Dermis blood vessel endothelial cell (primary cell): ENCODE measurements around the gene EPS15. TPM values are rescaled to one million over a fixed set of nuclear protein-coding genes. Genes with fewer than 3 reads are reported as not detected.
A peak's percentile ranks its signal among the peaks of the same experiment; 100 is the strongest.
"Not testable (repeated sequence)": the region's sequence is repeated elsewhere in the genome, so short reads cannot be mapped to it uniquely, and the experiment has no call there.

Source experiments
- DNase-seq: peaks from one replicate; pipeline ENCODE4 v3.0.0; 2010
- total RNA-seq: library from RNA; depleted of rRNA; stranded (reverse); fragments of >200 nt; gene quantifications from 2 replicates; pipeline ENCODE4 v1.2.3, GENCODE V29; 2014

Gene EPS15
- total RNA-seq, 1 donor from 2014 or later: 112 TPM

- DNase-seq: peak; percentile 39
Observed at GRCh38 chr1:51423073-51423821, 95.8 kb downstream of the EPS15 start.

GRCh38 chr1:51422367-51423072, 96.5 kb downstream of the EPS15 start:
- no peak for DNase-seq

DNA sequence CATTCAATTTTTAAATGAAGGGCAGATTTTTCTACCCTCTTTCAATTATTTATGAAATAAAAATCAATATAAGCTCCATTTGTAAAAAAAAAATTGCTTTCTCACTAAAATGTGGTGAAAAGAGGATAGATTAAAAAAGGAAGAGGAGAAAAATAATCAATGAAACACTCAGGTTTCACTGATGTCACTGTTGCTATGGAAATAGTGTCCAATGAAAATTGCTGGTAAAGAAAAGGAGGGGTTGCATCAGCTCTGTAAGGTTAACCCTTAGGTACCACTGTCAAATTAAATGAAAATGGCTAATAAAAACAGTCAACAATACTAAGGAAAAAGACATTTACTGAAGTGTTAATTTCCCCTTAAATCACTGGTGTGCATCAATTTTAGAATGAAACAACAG, 97.1 kb downstream of the EPS15 start:
- DNase-seq: peak; percentile 42

DNA sequence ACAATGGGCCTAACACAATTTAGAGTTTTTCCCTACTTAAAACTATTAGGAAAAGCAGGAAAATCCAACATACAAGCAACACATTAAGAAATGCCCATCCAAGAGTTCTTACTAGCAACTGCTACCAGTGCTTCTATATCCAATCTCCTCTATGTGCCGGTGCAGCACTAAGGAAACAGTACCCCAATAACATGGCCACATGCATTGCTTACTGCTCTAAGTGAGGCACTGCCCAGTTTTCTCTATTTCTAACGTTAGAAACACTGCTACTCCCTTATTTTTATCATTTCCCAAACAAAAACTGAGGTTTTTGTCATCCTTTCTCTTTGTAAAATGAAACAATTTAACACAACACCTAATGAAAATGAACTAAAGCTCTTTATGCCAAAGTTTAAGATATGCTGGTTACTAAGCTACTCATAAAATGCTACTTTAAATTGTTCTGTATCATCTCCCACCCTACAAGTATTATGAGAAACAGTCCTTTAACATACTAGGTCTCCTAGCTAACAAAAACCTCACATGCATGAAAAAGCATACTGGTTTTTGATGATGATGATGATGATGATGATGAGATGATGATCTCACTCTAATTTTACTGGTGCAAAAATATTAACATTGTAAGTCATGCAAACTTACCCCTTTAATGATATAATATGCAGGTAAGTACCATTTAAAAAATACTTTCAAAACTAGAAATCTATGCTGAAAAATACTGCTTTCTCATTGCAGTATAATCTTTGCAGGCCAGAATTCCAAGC, 98.0 kb downstream of the EPS15 start:
- DNase-seq: no peak

- DNase-seq: no peak
Observed at GRCh38 chr1:51418384-51418959, 100.6 kb downstream of the EPS15 start.

- DNase-seq: peak; percentile 61
Observed at GRCh38 chr1:51417496-51418383, 101.3 kb downstream of the EPS15 start.

DNA sequence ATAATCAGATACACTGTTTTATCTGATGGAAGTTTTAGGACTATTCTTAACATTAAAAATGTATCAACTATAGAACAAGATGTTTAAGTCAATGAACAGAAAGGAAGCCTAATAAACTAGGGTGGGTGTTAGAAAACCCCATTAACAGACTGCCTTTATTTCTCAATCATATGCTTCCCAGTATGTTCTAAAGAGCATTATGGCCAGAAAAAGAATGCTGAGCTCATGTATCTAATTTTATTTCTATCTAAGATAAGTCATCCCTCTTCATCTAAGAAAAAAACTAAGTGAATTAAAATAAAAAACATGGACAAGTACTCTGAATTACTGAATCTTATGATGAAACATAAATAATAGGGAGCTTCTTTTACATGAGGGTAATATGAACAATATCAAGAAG, 102.2 kb downstream of the EPS15 start:
- no peak for DNase-seq

DNA sequence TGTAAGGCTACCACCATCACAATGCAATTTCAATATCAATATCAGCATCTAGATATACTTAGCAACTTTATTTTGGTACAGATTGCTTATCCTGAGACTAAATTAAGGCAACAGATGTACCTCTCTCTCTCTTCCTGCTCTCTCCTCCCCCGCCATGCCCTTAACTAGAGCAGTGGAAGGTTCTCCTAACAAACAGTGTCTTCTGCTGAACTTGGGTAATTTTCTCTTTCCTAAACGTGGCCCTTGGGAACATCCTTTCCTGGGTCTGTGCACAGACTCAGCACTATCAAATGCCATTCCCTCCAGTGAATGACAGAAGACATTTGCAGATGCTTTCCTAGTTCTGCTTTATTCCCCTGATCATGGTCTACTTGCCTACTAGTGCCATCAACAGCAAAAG, 103.1 kb downstream of the EPS15 start:
- DNase-seq: no peak

DNA sequence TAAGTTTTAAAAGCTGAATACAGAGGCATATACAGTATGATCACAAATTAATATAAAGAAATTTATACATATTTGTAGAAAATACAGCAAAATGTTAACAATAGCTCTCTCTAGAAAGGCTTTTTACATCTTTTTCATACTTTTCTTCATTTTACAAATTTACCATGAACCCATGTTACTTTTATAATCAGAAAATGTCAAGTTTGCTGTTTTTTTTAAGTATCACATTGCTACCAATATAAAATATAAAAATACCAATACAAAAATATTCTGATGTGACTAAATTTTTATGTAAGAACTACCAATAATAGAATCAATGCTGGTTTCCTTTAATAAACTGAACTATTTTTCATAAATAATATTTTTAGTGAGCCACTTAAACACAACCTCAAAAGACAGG, 104.3 kb downstream of the EPS15 start:
- DNase-seq: no peak

DNA sequence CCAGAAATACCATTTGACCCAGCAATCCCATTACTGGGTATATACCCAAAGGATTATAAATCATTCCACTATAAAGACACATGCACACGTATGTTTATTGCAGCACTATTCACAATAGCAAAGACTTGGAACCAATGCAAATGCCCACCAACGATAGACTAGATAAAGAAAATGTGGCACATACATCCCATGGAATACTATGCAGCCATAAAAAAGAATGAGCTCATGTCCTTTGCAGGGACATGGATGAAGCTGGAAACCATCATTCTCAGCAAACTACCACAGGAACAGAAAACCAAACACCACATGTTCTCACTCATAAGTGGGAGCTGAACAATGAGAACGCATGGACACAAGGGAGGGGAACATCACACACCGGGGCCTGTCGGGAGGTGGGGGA, 107.2 kb downstream of the EPS15 start:
- not testable (repeated sequence) for DNase-seq

DNA sequence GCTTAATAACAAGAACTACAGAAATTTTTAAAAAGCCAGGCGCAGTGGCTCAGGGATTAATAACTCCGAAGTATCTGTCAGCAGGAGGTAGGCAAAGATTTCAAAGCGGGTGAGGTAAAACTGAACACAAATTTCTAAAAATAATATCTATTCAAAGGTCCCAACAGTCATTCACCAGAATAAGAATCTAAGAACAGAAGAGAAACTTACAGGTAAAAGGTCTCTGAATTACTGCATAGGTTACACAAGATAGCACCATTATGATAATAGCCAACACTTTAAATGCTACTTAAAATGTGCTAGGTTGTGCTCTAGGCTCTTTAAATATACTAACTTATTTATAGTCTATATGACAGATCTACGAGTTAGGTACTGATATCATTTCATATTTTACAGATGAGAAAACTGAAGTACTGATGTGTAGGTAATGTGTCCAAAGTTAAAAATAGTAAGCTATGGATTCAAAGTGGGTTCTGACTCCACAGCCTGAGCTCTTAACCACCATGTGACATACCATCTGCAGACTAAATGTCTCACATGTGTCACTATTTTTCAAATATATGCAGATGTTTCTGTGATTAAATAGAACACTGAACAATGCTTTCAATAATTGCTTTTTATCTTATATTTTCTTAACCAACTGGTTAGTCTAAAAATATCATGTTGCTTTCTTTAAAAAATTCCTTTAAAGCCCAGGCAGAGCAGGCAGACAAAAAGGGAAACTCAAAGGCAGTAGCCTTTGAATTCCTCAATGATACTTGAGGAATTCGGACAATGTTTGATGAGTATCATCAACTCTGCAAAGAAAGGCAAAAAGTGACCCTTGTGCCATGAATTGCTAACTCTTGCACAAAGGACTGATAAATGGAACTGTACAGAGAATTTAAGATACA, 108.3 kb downstream of the EPS15 start:
- DNase-seq: no peak

GRCh38 chr1:51409755-51410541, 109.1 kb downstream of the EPS15 start:
- DNase-seq: not testable (repeated sequence)

DNA sequence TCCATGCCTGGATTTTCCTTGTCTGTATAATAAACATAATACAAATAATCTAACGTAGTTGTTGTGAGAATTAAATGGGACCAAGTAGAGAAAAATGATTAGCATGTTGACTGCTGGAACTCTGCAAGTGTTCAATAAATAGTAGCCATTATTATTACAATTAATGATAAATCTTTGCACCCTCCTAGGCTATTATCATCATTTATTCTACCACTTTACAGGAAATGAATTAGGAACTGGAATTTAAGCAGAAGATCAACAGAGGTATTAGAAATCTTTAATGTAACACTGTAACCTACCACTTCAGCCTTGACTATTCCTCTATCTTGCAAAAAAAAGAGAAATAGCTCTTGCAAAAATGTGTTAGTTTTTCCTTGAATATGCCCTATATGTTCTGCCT, 126.8 kb downstream of the EPS15 start:
- DNase-seq: no peak

- DNase-seq: not testable (repeated sequence)
Observed at GRCh38 chr1:51390641-51391040, 128.4 kb downstream of the EPS15 start.

GRCh38 chr1:51387288-51387687, 131.8 kb downstream of the EPS15 start:
- not testable (repeated sequence) for DNase-seq

GRCh38 chr1:51386259-51386658, 132.8 kb downstream of the EPS15 start:
- DNase-seq: not testable (repeated sequence)

DNA sequence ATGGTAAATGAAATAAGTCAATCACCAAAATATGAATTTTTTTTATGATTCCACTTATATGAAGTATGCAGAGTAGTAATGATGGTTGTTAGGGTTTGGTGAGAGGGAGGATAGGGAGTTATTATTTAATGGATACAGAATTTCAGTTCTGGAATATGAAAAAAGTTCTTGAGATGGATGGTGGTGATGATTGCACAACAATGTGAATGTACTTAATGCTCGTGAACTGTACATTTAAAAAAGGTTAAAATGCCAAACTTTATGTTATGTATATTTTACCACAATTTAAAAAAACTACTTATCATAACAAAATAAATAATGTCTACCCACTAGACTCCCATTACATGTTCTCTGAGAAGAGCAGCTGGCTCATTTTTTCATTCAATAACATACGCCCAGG, 133.3 kb downstream of the EPS15 start:
- DNase-seq: no peak

GRCh38 chr1:51381964-51382363, 137.1 kb downstream of the EPS15 start:
- DNase-seq: no peak

GRCh38 chr1:51380936-51381335, 138.1 kb downstream of the EPS15 start:
- DNase-seq: no peak

DNA sequence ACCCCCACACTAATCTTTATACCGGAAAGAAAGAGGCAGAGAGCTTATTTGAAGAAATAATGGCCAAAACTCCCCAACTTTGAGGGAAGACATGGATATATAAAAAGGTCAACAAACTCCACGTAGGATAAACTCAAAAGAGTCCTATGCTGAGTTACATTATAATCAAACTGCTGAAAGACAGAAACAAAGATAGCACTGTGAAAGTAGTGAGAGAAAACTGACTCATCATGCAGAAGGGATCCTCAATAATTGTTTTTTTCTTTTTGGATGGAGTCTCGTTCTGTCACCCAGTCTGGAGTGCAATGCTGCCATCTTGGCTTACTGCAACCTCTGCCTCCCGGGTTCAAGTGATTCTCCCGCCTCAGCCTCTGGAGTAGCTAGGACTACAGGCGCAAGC, 140.2 kb downstream of the EPS15 start:
- no peak for DNase-seq
